Ovary (tissue), 9 donors: ENCODE data around the gene SHC3. TPM values are rescaled to one million over a fixed set of nuclear protein-coding genes. Genes with fewer than 3 reads are reported as not detected.

Source experiments
- DNase-seq, 5 donors: peaks; one replicate each; pipeline ENCODE4 v3.0.0-alpha.2; 2019 to 2020
- H3K27ac ChIP-seq, 2 donors: fragments of 200-600 bp; one replicate each; pipeline versions ENCODE4 v1.5.1 to v1.8.0; 2019 to 2022
- H3K27me3 ChIP-seq: fragments of 200-600 bp; one replicate; pipeline ENCODE4 v1.8.0; 2022
- H3K36me3 ChIP-seq: fragments of 200-600 bp; sonication (generic); one replicate; pipeline ENCODE4 v1.5.1; 2019
- H3K4me1 ChIP-seq: one replicate; pipeline ENCODE4 v1.8.1; 2013; ENCODE audit warnings: mild to moderate bottlenecking, moderate library complexity; ENCODE audit not compliant: insufficient read depth
- H3K4me3 ChIP-seq: fragments of 200-600 bp; sonication (generic); one replicate; pipeline ENCODE4 v1.5.1; 2017
- H3K9me3 ChIP-seq, 2 donors: fragments of 200-600 bp in 1 of 2; sonication (generic) in 1 of 2; one replicate each; pipeline versions ENCODE4 v1.5.1 to v1.8.1; 2013 to 2019; ENCODE audit warnings: mild to moderate bottlenecking in 1 of 2, moderate library complexity in 1 of 2
- CTCF ChIP-seq, 3 donors: fragments of 450-650 bp in 2 of 3; fragments of 200-600 bp in 1 of 3; IDR thresholded peaks; one replicate each; pipeline versions ENCODE4 v1.5.1 to v1.8.0; 2016 to 2022; ENCODE audit warnings: antibody characterized with exemption in 3 of 3, mild to moderate bottlenecking in 1 of 3
- EP300 ChIP-seq: sonication (generic); formaldehyde crosslinking; IDR thresholded peaks from one replicate; pipeline ENCODE4 v1.6.1; 2017; ENCODE audit warnings: antibody characterized with exemption
- POLR2A ChIP-seq: fragments of 450-650 bp; IDR thresholded peaks from one replicate; pipeline ENCODE4 v1.6.1; 2017; ENCODE audit warnings: antibody characterized with exemption, mild to moderate bottlenecking, moderate library complexity
- WGBS, 3 donors: extraction: QIAGEN DNeasy Blood & Tissue Kit in 1 of 3; methylation state at CpG; one replicate each; pipeline versions ENCODE4 v1.1.5 to v1.1.7; 2013 to 2017; 5-methylcytosine and 5-hydroxymethylcytosine counted together
- intact Hi-C, 4 donors: fragments of 100-400 bp; cut with DNase I; formaldehyde crosslinking; loops; one replicate each; pipeline versions ENCODE4 v1.11.0 to v1.15.1; 2022 to 2023
- polyA plus RNA-seq, 2 donors: library from polyadenylated mRNA; stranded (reverse); fragments of 200-250 nt in 1 of 2; fragments of 350-450 nt in 1 of 2; fragmentation: Illumina TruSeq in 1 of 2; extraction: RNeasy Lipid Tissue Mini Kit (QIAGEN cat#74804) in 1 of 2; gene quantifications; one replicate each; pipeline ENCODE4 v1.2.3, GENCODE V29; 2013 to 2014
- total RNA-seq, 7 donors: library from RNA; depleted of rRNA in 2 of 7; stranded (reverse); fragments of >200 nt in 2 of 7; fragmentation: NEBNext Ultra II Directional in 3 of 7; extraction: Animal tissue kit (Norgen Biotek cat#: 25700) in 3 of 7; gene quantifications; one replicate each; pipeline versions ENCODE4 v1.1.0 to v1.2.4, GENCODE V29; 2016 to 2023
- donor health status: DM: no; HTN: no; CAD: no; lungs with moderate emphysema.
- donor health status: DM: no; HTN: no; CAD: no.
- donor health status: Bipolar disorder and iron deficiency.
- donor health status: DM: yes; HTN: yes; CAD: no.
- donor health status: DM: no; HTN: no; CAD: no.
- donor health status: DM: yes; HTN: yes; CAD: no.

Gene SHC3
- total and polyA plus RNA-seq, 9 donors: 0.05 to 1.0 (median 0.46) TPM

GRCh38 chr9:89165341-89165740 is 13.3 kb downstream of the SHC3 start:
- DNase-seq: no peak
- intact Hi-C loops: no loop called here
- no peak overlapping the region for H3K27ac ChIP-seq

GRCh38 chr9:89161221-89161620 is 17.4 kb downstream of the SHC3 start:
- H3K4me3 ChIP-seq: no peak overlapping the region
- DNase-seq: no peak
- intact Hi-C loops: no loop called here
- H3K36me3 ChIP-seq: no peaks in the 10 kb centered on the region
- no peak overlapping the region for H3K27ac ChIP-seq
- no peaks in the 10 kb centered on the region for H3K27me3 ChIP-seq
- 88 to 91% (median 91%) methylated on average over 8 of the region's 8 CpGs for WGBS, 3 donors
- H3K9me3 ChIP-seq: no peaks in the 10 kb centered on the region
- no peak for TF ChIP-seq POLR2A
- TF ChIP-seq EP300: no peak
- TF ChIP-seq CTCF (IDR thresholded peaks at IDR 0.05): no peak
- H3K4me1 ChIP-seq: no peaks in the 10 kb centered on the region

More at GRCh38 chr9:89165341-89165740, 13.3 kb downstream of the SHC3 start:
- no peak overlapping the region for H3K4me3 ChIP-seq
- no peaks in the 10 kb centered on the region for H3K36me3 ChIP-seq
- TF ChIP-seq CTCF (IDR thresholded peaks at IDR 0.05) (no peak), POLR2A (no peak)
- H3K9me3 ChIP-seq: no peaks in the 10 kb centered on the region
- H3K27me3 ChIP-seq: no peaks in the 10 kb centered on the region
- H3K4me1 ChIP-seq: no peaks in the 10 kb centered on the region

- H3K4me3 ChIP-seq: no peak overlapping the region
- H3K36me3 ChIP-seq: no peaks in the 10 kb centered on the region
- TF ChIP-seq POLR2A: no peak
- TF ChIP-seq EP300: no peak
- 76 to 79% (median 77%) methylated on average over 5 of the region's 5 CpGs for WGBS, 3 donors
- no peaks in the 10 kb centered on the region for H3K9me3 ChIP-seq
- H3K27ac ChIP-seq: no peak overlapping the region
- intact Hi-C loops: no loop called here
- no peaks in the 10 kb centered on the region for H3K4me1 ChIP-seq
- no peak for DNase-seq
- no peaks in the 10 kb centered on the region for H3K27me3 ChIP-seq
These were observed 17.8 kb downstream of the SHC3 start for GRCh38 chr9:89160806-89161205.

- TF ChIP-seq CTCF (IDR thresholded peaks at IDR 0.05) (no peak), EP300 (no peak), POLR2A (no peak)
- H3K4me1 ChIP-seq: no peaks in the 10 kb centered on the region
- intact Hi-C loops: no loop called here
- H3K9me3 ChIP-seq: no peaks in the 10 kb centered on the region
- 78 to 81% (median 80%) methylated on average over 14 of the region's 14 CpGs for WGBS, 3 donors
- H3K27me3 ChIP-seq: no peaks in the 10 kb centered on the region
- H3K36me3 ChIP-seq: no peaks in the 10 kb centered on the region
- no peak for DNase-seq
- no peak overlapping the region for H3K4me3 ChIP-seq
- H3K27ac ChIP-seq: no peak overlapping the region
These were observed 23.8 kb downstream of the SHC3 start for GRCh38 chr9:89154651-89155336.

GRCh38 chr9:89154218-89154617 is 24.4 kb downstream of the SHC3 start:
- Histone ChIP-seq H3K27ac (no peak overlapping the region), H3K4me3 (no peak overlapping the region), H3K9me3 (no peaks in the 10 kb centered on the region), H3K27me3 (no peaks in the 10 kb centered on the region), H3K36me3 (no peaks in the 10 kb centered on the region), H3K4me1 (no peaks in the 10 kb centered on the region)
- WGBS, 3 donors: 74 to 81% (median 76%) methylated on average over 4 of the region's 4 CpGs
- TF ChIP-seq EP300: no peak
- no peak for TF ChIP-seq CTCF (IDR thresholded peaks at IDR 0.05)
- no peak for TF ChIP-seq POLR2A
- intact Hi-C loops: no loop called here
- no peak for DNase-seq
